NCI-H2196 (cell line): ENCODE results near the gene AUTS2.
"Not testable (repeated sequence)": the region's sequence is repeated elsewhere in the genome, so short reads cannot be mapped to it uniquely, and the experiment has no call there.

Experiments used
- DNase-seq: peaks from one replicate; lab custom pipeline; 2025; ENCODE audit not compliant: unreplicated experiment; lab: John Stamatoyannopoulos, UW

The AUTS2 gene

GRCh38 chr7:70808876-70809275, 1210.6 kb downstream of the AUTS2 start:
- DNase-seq: no peak

- no peak for DNase-seq
Measured at GRCh38 chr7:70810558-70811139, 1212.4 kb downstream of the AUTS2 start.

GRCh38 chr7:70812511-70812910, 1214.2 kb downstream of the AUTS2 start:
- DNase-seq: no peak

GRCh38 chr7:70822490-70822889, 1224.2 kb downstream of the AUTS2 start:
- not testable (repeated sequence) for DNase-seq

GRCh38 chr7:70829221-70830059, 1231.2 kb downstream of the AUTS2 start:
- DNase-seq: peak; percentile 63

- DNase-seq: no peak
Measured at GRCh38 chr7:70830060-70830395, 1231.8 kb downstream of the AUTS2 start.

GRCh38 chr7:70830426-70830825, 1232.2 kb downstream of the AUTS2 start:
- DNase-seq: no peak

GRCh38 chr7:70833726-70834125, 1235.5 kb downstream of the AUTS2 start:
- DNase-seq: no peak

- no peak for DNase-seq
Measured at GRCh38 chr7:70834424-70834823, 1236.1 kb downstream of the AUTS2 start.

- no peak for DNase-seq
Measured at GRCh38 chr7:70835658-70836057, 1237.4 kb downstream of the AUTS2 start.

- DNase-seq: no peak
Measured at GRCh38 chr7:70836279-70836678, 1238.0 kb downstream of the AUTS2 start.

GRCh38 chr7:70836946-70837345, 1238.7 kb downstream of the AUTS2 start:
- no peak for DNase-seq

- no peak for DNase-seq
Measured at GRCh38 chr7:70837589-70837988, 1239.3 kb downstream of the AUTS2 start.

GRCh38 chr7:70838292-70838907, 1240.1 kb downstream of the AUTS2 start:
- DNase-seq: no peak
